Measurements from ENCODE around the gene HHIPL1.

Gene HHIPL1

DNA sequence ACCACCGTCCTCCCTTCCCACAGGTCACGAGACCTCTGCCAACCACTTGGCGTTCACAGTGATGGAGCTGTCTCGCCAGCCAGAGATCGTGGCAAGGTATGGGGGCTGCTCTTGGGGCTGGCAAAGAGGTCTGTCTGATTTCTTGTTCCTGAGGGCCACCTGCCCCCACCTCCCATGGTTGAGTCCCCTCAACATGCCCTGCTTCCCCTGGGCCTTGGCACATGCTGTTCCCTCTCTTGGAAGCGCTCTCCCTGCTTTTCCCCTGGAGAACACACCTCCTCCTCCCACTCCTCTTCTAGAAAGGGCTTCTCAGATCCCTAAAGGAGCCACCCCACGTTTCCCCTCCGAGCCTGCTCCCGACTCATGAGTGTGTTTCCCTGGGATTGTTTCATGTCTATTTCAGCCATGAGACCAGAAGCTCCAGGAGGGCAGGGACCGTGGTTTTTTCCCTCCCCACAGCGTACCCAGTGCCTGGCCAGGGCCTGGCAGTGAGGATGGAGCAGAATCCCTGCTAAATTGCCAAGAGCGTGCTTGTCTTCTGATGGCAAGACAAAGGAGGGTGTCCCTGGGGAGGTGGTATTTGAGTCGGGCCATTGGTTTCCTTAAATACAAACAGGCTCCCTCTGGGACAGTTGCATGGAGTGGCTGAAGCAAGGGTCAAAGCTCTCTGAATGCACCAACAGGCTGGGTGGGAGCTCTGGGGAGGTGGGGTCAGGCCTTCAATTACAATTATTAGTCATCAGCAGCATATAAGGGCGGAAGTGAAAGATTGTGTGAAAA, 73.3 kb downstream of the HHIPL1 start:
- no peak for DNase-seq

DNA sequence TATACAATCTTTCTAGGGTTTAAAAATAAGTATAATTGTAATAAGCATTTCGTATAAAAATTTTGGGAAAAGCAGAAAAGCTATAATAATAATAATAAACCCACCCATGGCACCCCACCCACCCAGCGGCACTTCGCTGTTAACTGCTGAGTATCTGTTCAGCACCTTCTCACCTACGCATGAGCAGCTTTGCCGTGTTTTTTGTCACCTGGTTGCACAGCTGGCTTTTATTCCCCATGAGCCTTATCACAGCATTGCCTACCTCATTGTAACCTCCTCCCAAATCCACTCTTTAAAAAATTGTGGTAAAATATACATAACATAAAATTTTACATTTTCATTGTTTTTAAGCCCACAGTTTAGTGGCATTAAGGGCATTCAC, 73.9 kb downstream of the HHIPL1 start:
- no peak for DNase-seq

DNA sequence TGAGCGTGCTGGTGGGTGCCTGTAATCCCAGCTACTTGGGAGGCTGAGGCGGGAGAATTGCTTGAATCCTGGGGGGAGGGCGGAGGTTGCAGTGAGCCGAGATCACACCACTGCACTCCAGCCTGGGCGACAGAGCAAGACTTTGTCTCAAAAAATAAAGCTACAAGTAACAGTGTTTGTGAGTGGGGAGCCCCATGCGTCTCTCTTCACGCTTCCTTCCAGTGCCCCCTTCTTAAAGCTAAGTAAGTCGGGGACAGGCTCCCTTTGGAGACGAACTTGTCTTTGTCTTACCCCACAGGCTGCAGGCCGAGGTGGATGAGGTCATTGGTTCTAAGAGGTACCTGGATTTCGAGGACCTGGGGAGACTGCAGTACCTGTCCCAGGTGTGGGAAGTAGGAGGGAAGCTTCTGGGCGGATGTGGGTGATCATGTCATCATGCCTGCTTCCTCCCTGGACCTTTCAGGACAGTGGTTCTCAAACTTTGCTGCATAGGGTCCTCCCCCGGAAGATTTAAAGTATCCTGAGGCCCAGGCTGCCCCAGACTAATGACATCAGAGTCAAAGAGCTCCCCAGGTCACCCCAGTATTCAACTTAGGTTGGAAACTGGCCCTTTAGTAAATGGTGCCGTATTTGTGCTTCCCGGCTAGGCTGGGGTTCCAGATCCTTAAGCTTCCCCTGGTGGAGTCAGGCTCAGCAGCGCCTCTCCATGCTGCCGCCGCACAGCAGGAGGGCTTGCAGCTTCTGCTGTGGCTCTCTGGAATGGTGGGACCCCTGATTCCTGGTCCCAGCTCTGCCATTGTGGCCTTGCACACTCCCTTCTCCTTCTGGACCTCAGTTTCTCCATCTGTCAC, 76.2 kb downstream of the HHIPL1 start:
- DNase-seq: no peak

DNA sequence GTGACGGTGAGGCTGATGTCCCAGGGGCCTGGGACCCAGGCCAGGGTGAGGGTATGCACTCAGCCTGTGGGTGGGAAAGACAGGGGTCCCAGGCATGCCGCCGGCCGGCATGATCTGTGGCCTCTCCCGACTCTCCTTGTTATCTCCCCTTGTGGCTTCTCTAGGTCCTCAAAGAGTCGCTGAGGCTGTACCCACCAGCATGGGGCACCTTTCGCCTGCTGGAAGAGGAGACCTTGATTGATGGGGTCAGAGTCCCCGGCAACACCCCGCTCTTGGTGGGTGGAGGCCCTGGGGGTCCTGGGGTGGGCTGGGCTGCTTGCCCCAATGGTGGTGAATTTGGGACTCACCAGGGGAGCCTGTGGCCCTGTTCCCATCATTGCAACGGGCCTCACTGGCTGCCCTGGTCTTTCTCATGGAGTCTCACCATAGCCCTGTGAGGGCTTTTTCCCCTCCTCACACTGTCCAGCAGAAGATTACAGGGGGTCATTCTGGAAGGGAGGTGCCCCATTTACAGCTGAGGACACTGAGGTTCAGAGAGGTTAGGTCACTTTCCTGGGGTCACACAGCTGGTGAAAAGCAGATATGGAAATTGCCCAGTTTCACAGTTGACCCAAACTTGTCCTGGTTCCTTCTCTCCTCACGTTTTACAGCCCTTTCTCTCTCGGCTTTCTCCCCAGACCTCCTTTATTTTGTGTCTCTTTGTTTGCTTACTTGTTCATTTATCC, 77.0 kb downstream of the HHIPL1 start:
- no peak for DNase-seq

DNA sequence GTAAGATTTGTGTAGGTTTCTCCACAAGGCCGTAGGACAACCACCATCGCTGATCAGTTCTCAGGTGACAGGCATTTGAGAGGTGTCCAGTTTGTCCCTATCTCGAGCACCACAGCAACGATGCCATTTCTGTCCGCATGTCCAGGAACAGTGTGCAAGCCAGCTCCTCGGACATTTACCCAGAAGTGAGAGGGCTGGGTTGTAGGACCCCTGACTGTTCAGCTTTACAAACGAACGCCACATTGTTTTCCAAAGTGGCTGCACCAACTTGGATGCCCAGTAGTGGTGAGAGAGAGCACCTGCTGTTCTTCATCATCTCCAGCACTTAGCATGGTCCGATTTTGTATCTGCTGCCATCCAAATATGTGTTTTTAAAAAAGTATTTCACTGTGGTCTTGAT, 77.8 kb downstream of the HHIPL1 start:
- no peak for DNase-seq

DNA sequence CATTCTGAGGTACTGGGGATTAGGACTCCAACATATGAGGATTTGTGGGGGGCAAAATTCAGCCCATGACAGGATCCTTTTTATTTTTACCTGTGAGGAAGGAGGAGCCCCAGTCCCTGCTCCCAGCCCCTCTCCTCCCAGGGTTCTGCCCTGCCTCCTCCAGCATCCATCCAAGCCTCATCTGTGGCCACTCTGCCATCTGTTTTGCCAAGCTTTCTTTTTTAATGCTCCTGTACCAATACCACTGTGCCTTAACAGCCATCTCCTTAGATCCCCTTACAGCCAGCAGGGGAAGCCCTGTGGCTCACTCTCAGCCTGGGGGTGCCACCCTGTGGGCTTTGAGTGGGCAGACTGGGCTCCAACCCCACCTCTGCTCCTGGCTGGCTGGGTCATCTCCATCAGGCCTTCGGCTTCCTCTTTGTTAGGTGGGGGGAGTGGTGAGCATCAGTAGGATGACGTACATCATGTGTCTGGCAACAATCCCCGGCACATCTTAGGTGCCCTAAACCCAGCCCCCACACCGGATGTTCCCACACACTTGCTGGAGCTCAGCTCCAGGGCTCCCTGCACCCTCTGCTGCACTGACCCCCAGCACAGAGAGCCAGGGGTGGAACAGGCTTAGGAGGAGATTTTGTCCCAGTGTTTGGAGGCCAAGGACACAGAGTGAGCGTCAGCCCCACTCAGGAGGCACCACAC, 79.4 kb downstream of the HHIPL1 start:
- DNase-seq: no peak

DNA sequence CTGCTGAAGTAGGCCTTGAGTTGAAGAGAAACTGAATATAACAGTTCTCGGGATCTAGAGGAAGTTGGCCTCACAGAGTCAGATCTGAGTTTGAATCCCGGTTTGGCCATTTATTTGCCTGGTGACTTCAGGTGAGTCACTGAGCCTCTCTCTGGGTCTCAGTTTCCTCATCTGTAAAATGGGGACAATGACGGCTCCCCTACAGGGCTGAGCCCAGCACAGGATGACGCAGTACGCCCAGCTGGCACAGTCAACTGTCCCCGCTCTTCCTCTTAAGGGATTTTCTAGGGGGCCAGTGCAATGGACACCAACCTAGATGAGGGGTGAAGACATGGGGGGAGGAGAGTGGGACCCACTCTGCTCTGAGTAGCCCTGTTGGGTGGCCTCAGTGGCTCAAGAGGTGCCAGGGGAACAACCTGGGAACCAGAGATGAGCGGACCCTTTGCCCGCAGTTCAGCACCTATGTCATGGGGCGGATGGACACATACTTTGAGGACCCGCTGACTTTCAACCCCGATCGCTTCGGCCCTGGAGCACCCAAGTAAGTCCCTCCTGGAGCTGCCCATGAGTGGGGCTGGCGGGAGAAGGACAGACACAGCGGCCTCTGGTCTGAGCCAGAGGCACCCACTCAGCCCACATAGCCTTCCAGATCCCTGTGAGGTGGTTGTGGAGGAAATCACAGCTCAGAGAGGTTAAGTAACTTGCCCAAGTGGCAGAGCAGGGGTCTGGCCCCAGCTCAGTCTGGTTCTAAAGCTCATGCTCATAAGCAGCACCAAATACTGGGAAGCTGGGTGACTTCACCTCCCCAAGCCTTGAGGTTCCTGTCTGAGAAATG, 80.2 kb downstream of the HHIPL1 start:
- no peak for DNase-seq

DNA sequence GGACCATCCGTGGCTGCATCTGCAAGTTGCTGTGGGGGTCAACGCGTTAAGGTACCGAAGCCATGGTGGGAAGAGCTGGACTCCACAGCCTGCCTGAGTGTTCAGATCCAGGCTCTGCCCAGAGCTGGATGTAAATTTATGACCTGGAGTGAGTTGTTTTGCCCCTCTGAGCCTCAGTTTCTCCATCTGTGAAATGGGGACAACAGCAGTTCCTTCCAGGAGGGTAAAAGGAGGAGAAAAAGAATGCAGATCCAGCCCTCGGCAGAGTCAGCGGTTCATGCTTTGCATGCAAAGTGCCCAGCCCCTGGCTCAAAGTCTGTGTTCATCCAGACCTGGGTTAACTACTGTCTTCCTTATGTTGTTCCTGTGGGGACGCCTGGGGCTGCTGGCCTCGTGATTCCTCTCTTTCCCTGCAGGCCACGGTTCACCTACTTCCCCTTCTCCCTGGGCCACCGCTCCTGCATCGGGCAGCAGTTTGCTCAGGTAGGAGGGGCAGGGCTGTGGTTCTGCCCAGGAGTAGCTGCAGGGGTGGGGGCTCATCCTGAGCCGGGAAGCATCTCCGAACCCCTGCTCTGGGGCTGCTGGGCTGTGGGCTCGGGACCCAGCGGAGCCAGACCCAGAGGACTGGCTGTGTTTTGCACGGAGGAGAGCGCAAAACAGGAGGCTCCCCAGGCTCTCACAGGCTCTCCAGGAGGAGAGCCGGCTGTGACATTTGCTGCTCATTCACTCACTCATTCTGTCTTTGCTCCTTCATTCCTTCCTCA, 81.0 kb downstream of the HHIPL1 start:
- no peak for DNase-seq

DNA sequence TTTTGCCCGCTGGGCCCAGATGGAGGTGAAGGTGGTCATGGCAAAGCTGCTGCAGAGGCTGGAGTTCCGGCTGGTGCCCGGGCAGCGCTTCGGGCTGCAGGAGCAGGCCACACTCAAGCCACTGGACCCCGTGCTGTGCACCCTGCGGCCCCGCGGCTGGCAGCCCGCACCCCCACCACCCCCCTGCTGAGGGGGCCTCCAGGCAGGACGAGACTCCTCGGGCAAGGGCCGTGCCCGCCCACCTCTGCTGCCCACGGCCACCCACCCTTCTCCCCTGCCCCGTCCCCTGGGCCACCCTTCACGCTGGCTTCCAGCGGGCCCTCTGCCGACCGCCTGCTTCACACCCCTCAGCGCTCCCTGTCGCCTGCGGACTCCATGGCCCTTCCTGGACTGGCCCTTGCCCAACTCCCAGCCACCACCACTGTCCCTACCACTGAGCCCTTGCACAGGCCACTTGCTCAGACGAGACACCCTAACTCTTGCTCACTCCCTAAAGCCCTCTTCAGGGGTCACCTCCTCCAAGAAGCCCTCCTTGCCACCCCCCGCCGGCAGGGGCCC, 81.7 kb downstream of the HHIPL1 start:
- no peak for DNase-seq

DNA sequence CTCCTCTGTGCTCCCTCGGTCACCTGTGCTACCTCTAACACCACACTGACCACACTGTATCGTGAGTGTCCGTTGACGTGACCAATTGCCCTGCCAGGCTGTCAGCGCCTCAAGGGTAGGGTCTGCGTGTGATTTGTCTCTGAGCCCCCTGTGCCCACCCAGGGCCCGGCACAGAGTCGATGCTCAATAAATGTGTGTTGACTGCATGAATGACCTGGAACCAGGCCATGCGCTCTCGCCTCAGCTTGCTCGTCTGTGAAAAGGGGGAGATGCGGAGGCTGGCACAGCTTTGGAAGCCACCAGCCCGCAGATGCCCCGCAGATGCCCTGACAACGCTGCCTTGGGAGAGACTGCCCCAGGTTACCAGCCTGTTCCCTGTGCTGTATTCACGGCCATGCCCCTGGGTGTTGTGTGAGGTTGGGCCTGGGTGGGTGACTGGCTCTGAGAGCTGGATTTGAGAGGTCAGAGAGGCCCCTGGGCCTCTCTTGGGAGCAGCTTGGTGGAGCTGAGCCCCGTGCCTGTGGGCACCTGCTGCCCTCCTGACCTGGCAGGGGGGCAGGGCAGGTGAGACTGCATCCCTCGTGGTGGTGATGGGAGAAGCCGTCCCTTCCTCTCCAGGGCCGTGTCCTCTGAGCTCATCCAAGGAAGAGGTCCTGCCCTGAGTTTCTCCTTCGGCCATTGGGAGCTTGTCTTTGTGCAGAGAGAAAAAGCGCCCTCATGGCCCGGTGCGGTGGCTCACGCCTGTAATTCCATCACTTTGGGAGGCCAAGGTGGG, 82.4 kb downstream of the HHIPL1 start:
- no peak for DNase-seq

DNA sequence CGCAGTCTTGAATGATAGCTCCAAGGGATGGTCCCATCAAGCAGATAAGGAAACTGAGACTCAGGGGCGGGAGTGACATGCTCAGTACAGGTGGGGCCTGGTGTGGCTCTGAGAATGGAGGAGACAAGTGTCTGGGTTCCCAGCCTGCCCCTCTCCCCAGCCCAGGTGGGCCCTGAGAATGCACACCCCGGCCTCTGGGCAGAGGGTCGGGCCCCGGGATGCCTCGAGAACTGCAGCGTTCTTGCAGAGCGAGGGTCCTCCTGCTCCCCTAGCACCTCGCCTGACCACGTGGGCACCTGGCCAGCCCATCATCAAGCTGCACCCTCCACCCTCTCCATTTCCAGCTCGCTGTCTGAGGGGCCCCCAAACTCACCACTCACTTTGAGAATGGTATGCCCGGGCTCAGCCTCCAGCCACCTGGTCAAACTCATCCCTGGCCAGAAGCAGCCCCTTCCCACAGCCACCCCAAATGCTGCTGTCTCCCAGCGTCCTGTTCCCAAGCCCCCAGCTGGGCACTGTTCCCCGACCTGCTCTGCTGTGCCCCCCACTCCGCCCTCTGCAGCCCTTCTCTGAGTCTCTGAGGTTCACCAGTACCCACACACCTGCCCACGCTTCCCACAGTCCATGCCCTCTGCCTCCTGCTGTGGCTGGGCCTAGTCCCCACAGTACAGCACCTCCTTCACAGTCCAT, 83.4 kb downstream of the HHIPL1 start:
- no peak for DNase-seq

DNA sequence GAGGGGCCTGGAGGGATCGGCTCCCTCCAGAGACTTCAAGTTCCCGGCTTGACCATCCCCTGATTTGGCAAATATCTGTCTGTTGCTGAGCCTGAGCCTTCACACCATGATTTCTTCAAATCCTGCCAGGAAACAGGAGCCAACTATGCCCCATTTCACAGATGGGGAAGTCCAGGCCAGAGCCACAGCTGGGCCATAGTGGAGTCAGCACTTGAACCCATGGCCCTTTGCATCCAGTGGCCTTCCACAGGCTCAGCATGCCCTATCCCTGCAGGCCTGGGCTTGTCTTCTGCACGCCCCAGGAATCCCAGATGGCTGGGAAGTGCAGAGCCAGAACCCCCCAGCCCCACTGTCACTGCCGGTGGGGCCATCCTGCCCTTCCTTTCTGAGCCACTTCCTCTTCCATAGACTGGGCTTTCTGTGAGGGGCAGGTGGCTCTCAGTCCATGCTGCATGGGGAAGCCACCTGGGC, 84.1 kb downstream of the HHIPL1 start:
- DNase-seq: no peak
